Measurements from ENCODE around the gene AGRP.
A peak's percentile ranks its signal among the peaks of the same experiment; 100 is the strongest.
"Not testable (repeated sequence)": the region's sequence is repeated elsewhere in the genome, so short reads cannot be mapped to it uniquely, and the experiment has no call there.

Gene AGRP, protein sequence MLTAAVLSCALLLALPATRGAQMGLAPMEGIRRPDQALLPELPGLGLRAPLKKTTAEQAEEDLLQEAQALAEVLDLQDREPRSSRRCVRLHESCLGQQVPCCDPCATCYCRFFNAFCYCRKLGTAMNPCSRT

DNA sequence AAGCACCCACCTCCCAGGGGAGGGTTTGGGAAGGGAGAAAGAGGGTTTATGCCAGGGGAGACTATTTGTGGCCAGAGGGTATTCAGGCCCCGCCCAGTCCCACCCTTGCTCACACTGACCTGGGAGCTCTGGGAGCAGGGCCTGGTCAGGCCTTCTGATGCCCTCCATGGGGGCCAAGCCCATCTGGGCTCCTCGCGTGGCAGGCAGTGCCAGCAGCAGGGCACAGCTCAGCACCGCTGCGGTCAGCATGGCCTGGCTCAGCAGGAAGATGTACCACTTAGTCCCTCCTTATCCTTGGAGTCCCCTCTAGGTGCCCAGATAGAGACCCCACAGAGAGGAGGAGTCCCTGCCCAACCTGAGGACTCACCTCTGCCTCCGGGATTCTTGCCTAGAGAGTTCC is at the start of gene AGRP:
AGRP (minus strand) TSS at position 398 of the 400 bp plus-strand sequence; CDS start at position 249, 149 bp downstream.
- no peak for DNase-seq

GRCh38 chr16:67531247-67531646 is 47.9 kb upstream of the AGRP start:
- peak; percentile 73 for DNase-seq

GRCh38 chr16:67530013-67530939 is 46.9 kb upstream of the AGRP start:
- peak; percentile 46 for DNase-seq

DNA sequence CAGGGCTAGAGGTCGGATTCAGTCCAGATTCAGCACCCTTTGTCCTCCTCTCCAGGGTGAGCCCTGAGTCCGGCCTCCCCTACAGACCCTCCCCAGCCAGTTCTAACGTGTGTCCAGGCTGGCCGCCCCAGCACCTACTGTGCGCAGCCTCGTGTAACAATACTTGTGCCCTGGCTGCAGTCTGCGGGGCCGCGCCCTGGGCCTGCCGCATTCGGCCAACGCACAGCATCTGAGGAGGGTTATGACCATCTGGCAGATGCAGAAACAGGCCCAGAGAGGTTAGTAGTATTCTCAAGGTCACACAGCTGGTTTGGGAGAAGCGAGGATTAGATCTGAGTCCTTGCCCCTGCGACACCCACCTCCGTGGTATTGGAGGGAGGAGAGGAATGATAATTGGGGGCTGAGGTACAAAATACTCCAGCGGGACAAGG is 46.2 kb upstream of the AGRP start:
- no peak for DNase-seq

- peak; percentile 60 for DNase-seq
Measured at GRCh38 chr16:67528870-67529581, 45.7 kb upstream of the AGRP start.

- DNase-seq = peak; percentile 68
Measured at GRCh38 chr16:67528222-67528869, 45.0 kb upstream of the AGRP start, which contains the start of gene RIPOR1. RIPOR1 (plus strand) TSS chr16:67528829; CDS start chr16:67538447, 9,618 bp downstream.

DNA sequence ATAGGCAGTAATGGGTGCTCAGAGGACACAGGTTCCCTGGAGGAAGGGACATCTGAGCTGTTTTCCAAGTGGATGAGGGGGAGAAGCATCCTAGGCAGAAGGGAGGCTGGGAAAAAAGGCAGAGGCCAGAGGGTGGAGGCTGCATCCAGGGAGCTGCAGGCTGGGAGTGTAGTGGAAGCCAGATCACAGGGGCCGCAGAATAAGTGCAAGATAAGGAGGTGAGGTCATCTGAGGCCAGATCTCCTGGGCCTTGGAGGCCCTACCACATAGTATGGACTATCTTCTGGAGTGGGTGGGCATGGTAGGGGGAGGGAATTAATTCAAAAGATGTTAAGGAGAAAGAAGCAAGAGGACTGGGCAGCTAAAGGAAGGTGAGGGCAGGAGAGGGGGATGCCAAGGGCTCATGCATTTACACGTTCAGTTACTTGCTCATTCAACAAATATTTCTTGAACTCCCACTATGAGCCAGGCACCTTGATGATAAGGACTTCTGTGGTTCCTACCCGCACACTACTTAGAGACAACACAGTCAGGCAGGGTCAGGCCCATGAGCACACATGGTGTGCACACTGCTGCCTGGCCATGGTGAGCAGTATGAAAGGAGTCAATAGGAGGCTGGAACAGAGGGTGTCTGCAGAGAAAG is 42.9 kb upstream of the AGRP start:
- peak; percentile 86 for DNase-seq

GRCh38 chr16:67525176-67525860 is 42.0 kb upstream of the AGRP start:
- peak; percentile 70 for DNase-seq

DNA sequence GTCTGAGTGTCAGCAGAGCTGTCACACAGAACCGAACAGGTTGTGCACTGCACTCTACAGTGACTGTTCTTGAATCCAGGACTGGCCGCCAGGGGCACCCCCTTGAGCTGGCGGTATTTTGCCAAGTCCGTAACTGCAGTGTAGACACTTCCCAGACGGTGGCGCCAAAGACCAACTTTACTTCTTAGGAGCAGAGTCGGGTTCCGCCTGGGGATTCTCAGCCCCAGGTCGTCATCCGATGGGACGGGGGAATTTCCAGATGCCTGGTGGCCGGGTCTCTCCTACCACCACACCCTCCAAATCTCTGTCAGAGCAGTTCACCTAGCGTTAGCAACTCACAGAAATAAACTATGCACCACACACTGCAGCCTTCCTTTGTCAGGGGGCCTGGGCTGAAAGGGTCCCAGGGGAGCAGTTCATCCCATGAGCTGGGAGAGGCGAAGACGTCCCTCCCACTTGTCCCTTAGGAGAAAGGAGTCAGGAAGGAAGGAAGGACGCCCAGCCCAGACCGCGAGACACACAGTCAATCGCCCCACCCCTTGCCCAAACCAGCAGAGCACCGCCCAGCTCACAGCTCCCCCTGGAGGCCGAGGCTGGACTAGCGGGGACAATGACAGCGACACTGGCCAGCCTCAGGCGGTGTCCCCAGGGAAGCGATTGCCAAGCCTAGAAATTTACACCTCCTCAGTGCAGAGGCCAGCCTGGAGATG is 37.9 kb upstream of the AGRP start:
- peak; percentile 98 for DNase-seq

DNA sequence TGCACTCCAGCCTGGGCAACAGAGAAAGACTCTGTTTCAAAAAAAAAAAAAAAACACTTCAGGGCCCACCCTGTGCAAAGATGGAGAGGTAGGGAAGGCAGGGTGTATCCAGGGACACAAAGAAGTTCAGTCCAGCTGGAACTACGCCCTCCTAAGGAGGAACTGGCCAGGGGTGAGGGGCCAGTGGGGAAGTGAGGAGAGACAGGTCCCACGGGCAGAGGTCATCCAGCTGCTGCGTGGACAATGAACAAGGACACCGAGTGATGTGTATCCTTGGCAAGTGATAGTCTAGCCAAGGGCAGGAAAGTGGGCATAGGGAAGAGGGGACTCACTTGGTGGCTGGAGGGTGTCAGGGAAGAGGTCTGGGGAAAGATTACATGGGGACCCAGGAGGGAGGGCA is 35.9 kb upstream of the AGRP start:
- no peak for DNase-seq

- no peak for DNase-seq
Measured at GRCh38 chr16:67518676-67519075, 35.3 kb upstream of the AGRP start.

DNA sequence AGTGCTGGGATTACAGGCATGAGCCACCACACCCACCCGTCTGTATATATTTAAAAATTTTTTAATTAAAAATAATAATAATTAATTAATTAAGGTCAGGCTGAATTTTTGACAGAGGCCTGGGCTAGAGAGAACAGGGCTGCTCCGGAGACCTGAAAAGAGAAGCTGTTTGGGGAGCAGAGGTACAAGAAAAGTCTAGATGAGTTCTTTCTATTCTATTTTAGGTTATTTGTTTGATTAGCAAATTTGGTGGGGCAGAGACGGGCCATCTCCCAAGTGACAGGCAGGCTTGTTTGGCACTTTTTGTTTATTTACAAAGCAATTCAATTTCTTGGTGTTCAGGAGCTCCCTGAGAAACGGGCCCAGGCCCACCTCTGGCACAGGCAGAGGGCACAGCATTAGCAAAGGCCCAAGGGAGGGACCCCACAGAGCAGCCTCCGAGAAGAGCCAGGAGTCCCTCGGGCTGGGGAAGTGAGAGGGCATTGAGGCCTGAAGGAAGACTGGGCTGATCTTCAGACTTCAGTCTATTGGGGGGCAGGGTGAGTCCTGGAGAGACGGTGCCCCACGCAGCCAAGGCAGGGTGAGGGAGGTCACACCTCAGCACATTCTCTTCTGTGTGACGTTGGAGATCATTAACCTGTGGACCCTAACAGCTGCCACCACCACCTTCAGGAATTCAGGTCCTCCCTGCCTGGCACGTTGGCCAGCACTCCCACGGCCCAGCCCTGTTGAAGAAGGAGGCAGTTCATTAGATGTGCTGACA is 34.5 kb upstream of the AGRP start:
- no peak for DNase-seq

- DNase-seq = no peak
Measured at GRCh38 chr16:67517155-67517445, 33.8 kb upstream of the AGRP start.

DNA sequence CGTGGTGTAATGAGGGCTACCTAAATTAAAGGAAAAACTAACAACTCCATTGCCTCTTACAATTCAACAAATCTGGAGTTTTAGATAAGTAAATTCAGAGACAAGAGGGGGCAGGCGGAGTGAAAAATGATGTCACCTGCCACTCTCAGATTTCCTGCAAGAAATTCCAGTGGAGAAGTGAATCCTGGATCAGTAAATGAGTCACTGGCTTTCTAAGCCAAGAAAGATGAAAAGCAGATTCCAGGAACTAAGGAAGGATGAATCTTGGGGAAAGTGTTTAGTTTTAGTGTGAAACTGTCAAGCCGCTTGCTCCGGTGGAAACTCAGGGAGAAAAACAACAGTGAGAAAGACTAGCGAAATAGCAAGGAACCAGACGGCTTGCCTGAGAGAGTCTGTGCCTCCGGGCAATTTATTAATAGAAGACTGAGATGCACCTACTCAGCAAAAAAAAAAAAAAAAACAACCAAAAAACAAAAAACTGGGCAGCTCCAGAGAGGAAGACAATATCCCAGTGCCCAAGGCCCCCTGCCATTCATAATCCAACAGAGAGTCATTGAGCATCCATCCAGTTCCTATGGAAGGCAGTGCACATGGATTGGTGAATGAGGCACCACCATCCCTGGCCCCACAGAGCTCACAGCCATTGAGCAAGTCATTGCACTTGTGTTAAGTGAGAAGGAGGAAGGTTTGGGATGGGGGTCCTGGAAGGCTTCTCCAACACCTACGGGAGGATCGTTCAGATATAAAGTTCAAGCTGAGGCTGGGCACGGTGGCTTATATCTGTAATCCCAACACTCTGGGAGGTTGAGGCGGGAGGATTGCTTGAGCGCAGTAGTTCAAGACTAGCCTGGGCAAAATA is 33.2 kb upstream of the AGRP start:
- DNase-seq = no peak

- DNase-seq = peak; percentile 96
Measured at GRCh38 chr16:67514382-67514828, 31.1 kb upstream of the AGRP start.

GRCh38 chr16:67513892-67514291 is 30.5 kb upstream of the AGRP start:
- not testable (repeated sequence) for DNase-seq

- peak; percentile 67 for DNase-seq
Measured at GRCh38 chr16:67509016-67509415, 25.7 kb upstream of the AGRP start.

DNA sequence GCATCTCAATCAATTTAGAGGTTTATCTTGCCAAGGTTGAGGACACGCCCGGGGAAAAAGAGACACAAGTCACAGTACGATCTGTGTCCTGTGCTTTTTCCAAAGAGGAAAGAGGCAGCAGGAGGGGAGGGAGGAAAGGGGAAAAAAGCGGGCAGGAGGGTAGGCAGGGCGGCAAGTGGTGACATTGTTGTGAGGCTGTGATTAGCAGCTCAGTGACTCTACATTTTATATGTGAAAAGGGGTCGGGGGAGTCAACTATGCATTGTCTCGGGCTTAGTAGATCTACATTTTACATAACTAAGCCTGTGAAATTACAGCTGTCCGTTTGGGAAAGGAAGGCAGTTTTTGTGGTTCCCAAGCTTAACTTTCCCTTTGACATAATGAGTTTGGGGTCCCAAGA is 23.1 kb upstream of the AGRP start:
- no peak for DNase-seq
